HUES48 (cell line): ENCODE results near the gene PARP11.

Experiments used
- H3K27ac ChIP-seq: one replicate; pipeline ENCODE4 v1.7.0; 2013; ENCODE audit warnings: low read depth, low read length, inconsistent platforms
- H3K27me3 ChIP-seq: 2 replicates; pipeline ENCODE4 v1.6.1; 2013; ENCODE audit warnings: mild to moderate bottlenecking, low read length; ENCODE audit not compliant: control insufficient read depth, insufficient read depth
- H3K36me3 ChIP-seq: 2 replicates; pipeline ENCODE4 v1.6.1; 2013; ENCODE audit warnings: low read length; ENCODE audit not compliant: control insufficient read depth, insufficient read depth
- H3K4me1 ChIP-seq: 2 replicates; pipeline ENCODE4 v1.6.1; 2013; ENCODE audit warnings: mild to moderate bottlenecking, low read length; ENCODE audit not compliant: control insufficient read depth, insufficient read depth
- H3K4me3 ChIP-seq: 2 replicates; pipeline ENCODE4 v1.5.1; 2013; ENCODE audit warnings: mild to moderate bottlenecking, low read depth, low read length
- H3K9ac ChIP-seq: 2 replicates; pipeline ENCODE4 v1.6.1; 2013; ENCODE audit warnings: mild to moderate bottlenecking, low read depth, low read length, moderate library complexity
- H3K9me3 ChIP-seq: 2 replicates; pipeline ENCODE4 v1.6.1; 2013; ENCODE audit warnings: low read length; ENCODE audit not compliant: control insufficient read depth, insufficient read depth

The PARP11 gene

DNA sequence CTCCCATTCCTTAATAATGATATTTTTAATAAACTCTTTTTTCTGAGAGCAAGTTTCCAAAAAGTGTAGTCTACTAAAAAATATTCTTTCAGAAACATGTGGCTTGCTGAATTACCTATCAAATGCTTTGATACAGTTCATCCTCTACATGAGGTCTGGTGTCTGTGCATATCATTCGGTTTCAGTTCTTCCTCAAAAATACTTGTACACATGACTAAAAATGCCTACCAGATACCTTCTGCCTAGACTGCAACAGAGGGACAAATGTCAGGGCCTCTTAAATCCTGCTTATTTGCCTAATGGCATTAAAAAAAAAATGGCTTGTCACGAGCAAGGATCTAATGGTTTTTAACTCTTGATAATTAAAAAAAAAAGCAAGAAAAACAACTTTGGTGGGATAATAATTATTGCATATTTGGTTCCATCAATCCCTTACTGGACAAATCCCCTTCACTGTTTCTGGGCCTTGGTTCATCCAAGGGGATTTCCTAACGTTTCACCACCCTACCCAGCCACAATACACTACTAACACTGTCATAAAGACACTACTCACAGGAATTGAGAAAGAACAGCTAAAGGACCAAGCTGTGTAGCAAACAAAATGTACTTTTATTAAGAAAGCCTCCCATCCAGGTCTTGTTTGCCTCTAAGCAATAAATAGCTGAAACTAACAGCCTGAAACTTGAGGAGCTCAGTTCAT is 45.7 kb downstream of the PARP11 start:
- Histone ChIP-seq H3K9me3 (no peaks in the 10 kb centered on the region), H3K4me1 (no peaks in the 10 kb centered on the region), H3K27ac (no peak overlapping the region), H3K4me3 (no peak overlapping the region), H3K9ac (no peak overlapping the region), H3K36me3 (peaks cover 8% of the 10 kb centered on the region; the same call in 1 of the 2 replicates), H3K27me3 (no peaks in the 10 kb centered on the region)

DNA sequence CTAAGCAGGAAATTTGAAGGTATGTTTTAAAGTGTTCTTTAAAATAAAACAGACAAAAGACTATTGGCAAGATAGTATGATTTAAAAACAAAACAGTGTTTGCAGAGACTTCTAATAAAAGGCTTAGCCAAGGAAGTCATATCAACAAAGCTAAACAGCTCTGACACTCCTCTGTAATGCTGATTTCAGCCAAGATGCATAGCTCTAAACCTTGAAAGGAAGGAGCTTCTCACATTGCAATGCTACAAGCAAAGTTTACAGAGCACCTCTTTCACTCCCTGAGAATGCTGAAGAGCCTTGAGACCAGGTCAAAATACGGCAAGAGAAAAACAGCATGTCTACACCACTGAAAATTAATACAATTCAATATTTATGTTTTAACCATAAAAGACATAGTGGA is 51.8 kb downstream of the PARP11 start:
- Histone ChIP-seq H3K9me3 (no peaks in the 10 kb centered on the region), H3K27me3 (no peaks in the 10 kb centered on the region), H3K4me3 (peak overlapping the region; percentile 40; the same call in 1 of the 2 replicates), H3K27ac (peak overlapping the region; percentile 93), H3K4me1 (peaks cover 19% of the 10 kb centered on the region), H3K36me3 (peaks cover 10% of the 10 kb centered on the region; the same call in 1 of the 2 replicates), H3K9ac (no peak overlapping the region)

DNA sequence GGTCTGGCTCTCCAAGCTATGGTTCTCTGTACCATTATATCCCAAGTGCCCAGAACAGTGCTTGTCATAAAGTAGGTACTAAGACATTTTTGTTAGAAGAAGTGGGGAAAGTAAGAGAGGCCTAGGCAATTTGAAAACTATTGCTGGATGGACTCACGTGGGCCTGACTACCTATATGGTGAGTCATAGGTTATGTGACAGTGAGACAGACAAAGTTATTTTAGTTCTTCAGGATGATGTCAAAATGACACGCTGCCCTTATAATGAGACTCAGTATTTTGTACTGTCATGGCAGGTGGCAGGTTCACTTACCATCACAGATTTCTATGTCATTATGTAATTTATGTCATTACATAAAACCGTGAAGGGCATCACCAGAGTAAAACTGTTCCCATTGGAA is 53.1 kb downstream of the PARP11 start:
- Histone ChIP-seq H3K9ac (no peak overlapping the region), H3K9me3 (no peaks in the 10 kb centered on the region), H3K36me3 (0 out of 2 replicates have a peak, but pooled peaks cover 3% of the 10 kb centered on the region), H3K27me3 (no peaks in the 10 kb centered on the region), H3K4me3 (no peak overlapping the region), H3K4me1 (peaks cover 19% of the 10 kb centered on the region), H3K27ac (no peak overlapping the region)

- Histone ChIP-seq H3K9ac (no peak overlapping the region), H3K4me3 (no peak overlapping the region), H3K4me1 (peaks cover 13% of the 10 kb centered on the region)
Observed at GRCh38 chr12:3816266-3816665, 56.9 kb downstream of the PARP11 start.

GRCh38 chr12:3815094-3815766 is 58.0 kb downstream of the PARP11 start:
- no peaks in the 10 kb centered on the region for H3K27me3 ChIP-seq
- no peak overlapping the region for H3K9ac ChIP-seq
- peaks cover 3% of the 10 kb centered on the region for H3K4me1 ChIP-seq
- H3K27ac ChIP-seq, result no peak overlapping the region
- H3K36me3 ChIP-seq, result 0 out of 2 replicates have a peak, but pooled peaks cover 3% of the 10 kb centered on the region
- H3K4me3 ChIP-seq, result no peak overlapping the region
- H3K9me3 ChIP-seq, result no peaks in the 10 kb centered on the region

More at GRCh38 chr12:3816266-3816665, 56.9 kb downstream of the PARP11 start:
- no peaks in the 10 kb centered on the region for H3K27me3 ChIP-seq
- no peaks in the 10 kb centered on the region for H3K9me3 ChIP-seq
- 0 out of 2 replicates have a peak, but pooled peaks cover 3% of the 10 kb centered on the region for H3K36me3 ChIP-seq
- H3K27ac ChIP-seq, result no peak overlapping the region

DNA sequence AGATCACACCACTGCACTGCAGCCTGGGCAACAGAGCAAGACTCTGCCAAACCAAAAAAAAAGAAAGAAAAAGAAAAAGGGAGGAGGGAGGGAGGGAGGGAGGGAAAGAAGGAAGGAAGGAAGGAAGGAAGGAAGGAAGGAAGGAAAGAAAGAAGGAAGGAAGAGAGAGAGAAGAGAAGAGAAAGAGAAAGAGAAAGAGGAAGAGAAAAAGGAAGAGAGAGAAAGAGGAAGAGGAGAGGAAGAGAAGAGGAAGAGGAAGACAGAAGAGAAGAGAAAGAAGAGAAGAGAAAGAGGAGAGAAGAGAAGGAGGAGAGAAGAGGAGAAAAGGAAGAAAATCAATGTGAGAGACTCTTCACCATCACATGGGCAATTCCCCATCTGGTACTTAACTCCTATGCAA is 62.7 kb downstream of the PARP11 start:
- Histone ChIP-seq H3K27me3 (no peaks in the 10 kb centered on the region), H3K4me1 (peaks cover 8% of the 10 kb centered on the region), H3K9ac (no peak overlapping the region), H3K27ac (no peak overlapping the region), H3K4me3 (no peak overlapping the region), H3K9me3 (no peaks in the 10 kb centered on the region), H3K36me3 (no peaks in the 10 kb centered on the region)

- Histone ChIP-seq H3K27me3 (no peaks in the 10 kb centered on the region), H3K4me3 (no peak overlapping the region), H3K9me3 (no peaks in the 10 kb centered on the region), H3K27ac (no peak overlapping the region), H3K36me3 (no peaks in the 10 kb centered on the region), H3K4me1 (peaks cover 8% of the 10 kb centered on the region), H3K9ac (no peak overlapping the region)
Observed at GRCh38 chr12:3810016-3810370, 63.2 kb downstream of the PARP11 start.

DNA sequence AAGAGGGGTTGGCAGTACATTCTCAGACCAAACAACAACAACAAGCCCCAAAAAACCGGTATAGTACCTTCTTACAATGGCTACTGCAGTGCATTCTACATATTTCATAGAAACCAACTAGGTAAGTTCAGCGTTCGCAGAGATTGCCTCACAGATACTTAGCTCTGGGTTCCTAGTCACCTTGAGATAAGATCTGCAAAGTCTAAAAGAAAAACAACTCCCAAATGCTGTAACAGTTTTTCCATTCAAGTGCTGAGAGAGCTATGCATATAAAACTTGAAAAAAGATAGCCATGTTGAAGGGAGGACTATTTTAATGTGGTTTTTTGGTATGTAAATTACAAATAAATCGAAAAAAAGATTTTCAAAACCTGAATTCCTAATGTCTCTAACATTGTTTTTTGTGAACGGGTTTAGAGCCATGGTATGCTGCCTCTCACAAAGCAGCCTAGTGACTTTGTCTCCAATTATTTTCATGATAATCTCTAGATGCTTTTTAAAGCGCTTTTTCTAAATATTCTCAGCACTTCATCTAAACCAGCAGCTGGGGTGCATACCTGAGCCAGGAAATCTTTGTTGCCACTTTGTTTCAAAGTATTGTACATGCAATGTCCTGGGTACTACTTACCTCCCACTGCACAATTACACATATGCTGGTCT is 63.7 kb downstream of the PARP11 start:
- no peaks in the 10 kb centered on the region for H3K9me3 ChIP-seq

DNA sequence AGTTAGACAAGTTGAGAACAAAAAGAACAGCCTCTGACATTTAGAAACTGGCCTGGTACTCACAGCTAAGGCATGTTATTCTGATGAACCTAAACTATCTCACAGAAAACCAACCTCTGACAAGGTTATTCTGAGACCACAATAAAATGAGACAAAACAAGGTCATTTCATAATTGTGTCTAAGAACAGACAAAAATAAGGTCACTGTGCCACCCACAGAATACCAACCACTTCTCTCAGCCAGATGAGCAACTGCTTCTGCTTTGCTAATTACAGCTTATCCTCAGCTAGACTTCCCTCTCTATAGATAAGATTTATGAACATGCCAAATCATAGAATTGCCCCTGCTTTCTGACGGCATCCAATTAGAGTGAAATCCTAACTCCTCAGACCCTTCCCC is 68.1 kb downstream of the PARP11 start:
- no peak overlapping the region for H3K4me3 ChIP-seq
- no peaks in the 10 kb centered on the region for H3K36me3 ChIP-seq
- no peak overlapping the region for H3K27ac ChIP-seq
- no peak overlapping the region for H3K9ac ChIP-seq
- H3K4me1 ChIP-seq, result peaks cover 8% of the 10 kb centered on the region
- H3K27me3 ChIP-seq, result no peaks in the 10 kb centered on the region
- H3K9me3 ChIP-seq, result no peaks in the 10 kb centered on the region

More for the DNA sequence above, 63.7 kb downstream of the PARP11 start:
- no peaks in the 10 kb centered on the region for H3K27me3 ChIP-seq
- H3K9ac ChIP-seq, result no peak overlapping the region
- H3K36me3 ChIP-seq, result no peaks in the 10 kb centered on the region
- peaks cover 8% of the 10 kb centered on the region for H3K4me1 ChIP-seq
- H3K4me3 ChIP-seq, result no peak overlapping the region
- H3K27ac ChIP-seq, result no peak overlapping the region

GRCh38 chr12:3803865-3804472 is 69.2 kb downstream of the PARP11 start:
- Histone ChIP-seq H3K9me3 (no peaks in the 10 kb centered on the region), H3K4me1 (no peaks in the 10 kb centered on the region), H3K27ac (no peak overlapping the region), H3K27me3 (no peaks in the 10 kb centered on the region), H3K36me3 (no peaks in the 10 kb centered on the region), H3K4me3 (no peak overlapping the region), H3K9ac (no peak overlapping the region)
